ENCODE data around the gene ZBTB46. TPM values are rescaled to one million over a fixed set of nuclear protein-coding genes. Genes with fewer than 3 reads are reported as not detected.
"Not testable (repeated sequence)": the region's sequence is repeated elsewhere in the genome, so short reads cannot be mapped to it uniquely, and the experiment has no call there.

ZBTB46 gene
- total and polyA plus RNA-seq, 7 donors = 0.23 to 5.3 (median 3.6) TPM

GRCh38 chr20:63855363-63856097 is 24.5 kb upstream of the ZBTB46 start:
- no peak for DNase-seq
- peak overlapping the region; percentile 37 to 62 (median 57) for H3K27ac ChIP-seq
- peaks cover 17 to 72% (median 50%) of the 10 kb centered on the region in 3 donors for H3K27me3 ChIP-seq
- peaks cover 0 to 38% (median 33%) of the 10 kb centered on the region in 4 donors for H3K4me1 ChIP-seq
- H3K4me3 ChIP-seq = peak overlapping the region in 3 of 4 donors; percentile 7 to 19 (median 16)
- TF ChIP-seq CTCF (IDR thresholded peaks at IDR 0.05) (no peak), POLR2A (IDR thresholded peaks at IDR 0.05) (no peak), POLR2AphosphoS5 (IDR thresholded peaks at IDR 0.05) (no peak)
- H3K9me3 ChIP-seq = no peaks in the 10 kb centered on the region
- no peaks in the 10 kb centered on the region for H3K36me3 ChIP-seq
- 22 to 57% methylated on average over 36 of the region's 36 CpGs for WGBS, 2 donors
- intact Hi-C loops (cut with DNase I) = no loop called here

GRCh38 chr20:63854766-63855362 is 23.8 kb upstream of the ZBTB46 start:
- intact Hi-C loops (cut with DNase I) = no loop called here
- TF ChIP-seq POLR2AphosphoS5 (IDR thresholded peaks at IDR 0.05) = no peak
- TF ChIP-seq EP300 (IDR thresholded peaks at IDR 0.05) = no peak
- no peak for TF ChIP-seq CTCF (IDR thresholded peaks at IDR 0.05)
- no peak for TF ChIP-seq POLR2A (IDR thresholded peaks at IDR 0.05)
- Histone ChIP-seq H3K27me3 (peaks cover 17 to 72% (median 50%) of the 10 kb centered on the region in 3 donors), H3K27ac (peak overlapping the region; percentile 55 to 73 (median 60)), H3K36me3 (no peaks in the 10 kb centered on the region), H3K4me1 (peaks cover 0 to 38% (median 33%) of the 10 kb centered on the region in 4 donors), H3K9me3 (no peaks in the 10 kb centered on the region), H3K4me3 (peak overlapping the region in 3 of 4 donors; percentile 7 to 19 (median 16))
- DNase-seq = no peak
- WGBS, 2 donors = 11 to 22% methylated on average over 26 of the region's 26 CpGs

GRCh38 chr20:63854069-63854765 is 23.2 kb upstream of the ZBTB46 start:
- intact Hi-C loops (cut with DNase I) = no loop called here
- Histone ChIP-seq H3K27me3 (peaks cover 17 to 72% (median 50%) of the 10 kb centered on the region in 3 donors), H3K36me3 (no peaks in the 10 kb centered on the region), H3K9me3 (no peaks in the 10 kb centered on the region), H3K27ac (peak overlapping the region; percentile 55 to 73 (median 60)), H3K4me3 (peak overlapping the region in 2 of 4 donors; percentile 7 to 19), H3K4me1 (peaks cover 0 to 38% (median 33%) of the 10 kb centered on the region in 4 donors)
- no peak for TF ChIP-seq POLR2AphosphoS5 (IDR thresholded peaks at IDR 0.05)
- no peak for TF ChIP-seq EP300 (IDR thresholded peaks at IDR 0.05)
- no peak for TF ChIP-seq POLR2A (IDR thresholded peaks at IDR 0.05)
- TF ChIP-seq CTCF (IDR thresholded peaks at IDR 0.05) = no peak
- 15 to 18% methylated on average over 17 of the region's 17 CpGs for WGBS, 2 donors
- DNase-seq = no peak

GRCh38 chr20:63853733-63854068 is 22.6 kb upstream of the ZBTB46 start:
- peaks cover 0 to 36% (median 30%) of the 10 kb centered on the region in 4 donors for H3K4me1 ChIP-seq
- H3K36me3 ChIP-seq; intact Hi-C loops (cut with DNase I); H3K4me3 ChIP-seq; H3K9me3 ChIP-seq; DNase-seq: not testable (repeated sequence)
- H3K27ac ChIP-seq = peak overlapping the region; percentile 55 to 73 (median 60)
- H3K27me3 ChIP-seq = peaks cover 17 to 67% (median 50%) of the 10 kb centered on the region in 3 donors
- WGBS, 2 donors = 62 to 69% methylated on average over 4 of the region's 4 CpGs

GRCh38 chr20:63851548-63851943 is 20.5 kb upstream of the ZBTB46 start:
- H3K9me3 ChIP-seq; H3K36me3 ChIP-seq; H3K4me3 ChIP-seq; DNase-seq; H3K27ac ChIP-seq; intact Hi-C loops (cut with DNase I): not testable (repeated sequence)
- WGBS, 2 donors = 78 to 89% methylated on average over 14 of the region's 14 CpGs
- H3K27me3 ChIP-seq = peaks cover 13 to 55% (median 39%) of the 10 kb centered on the region in 3 donors
- peaks cover 0 to 30% (median 23%) of the 10 kb centered on the region in 4 donors for H3K4me1 ChIP-seq

Data from sigmoid colon (tissue), 7 donors.